Type B pancreatic cell (in vitro differentiated cells): ENCODE results near the gene PARS2. TPM values are rescaled to one million over a fixed set of nuclear protein-coding genes. Genes with fewer than 3 reads are reported as not detected.
A peak's percentile ranks its signal among the peaks of the same experiment; 100 is the strongest.
"Not testable (repeated sequence)": the region's sequence is repeated elsewhere in the genome, so short reads cannot be mapped to it uniquely, and the experiment has no call there.

Source experiments
- DNase-seq: peaks from one replicate; pipeline ENCODE4 v3.0.0; 2021; ENCODE audit warnings: mixed read lengths; ENCODE audit not compliant: unreplicated experiment; ENCODE audit errors: extremely low spot score
- H3K27ac Mint-ChIP-seq: 2 replicates; pipeline ENCODE4 v1.8.0; 2021; ENCODE audit warnings: mild to moderate bottlenecking, mixed read lengths
- H3K27me3 Mint-ChIP-seq: 2 replicates; pipeline ENCODE4 v1.8.0; 2021; ENCODE audit warnings: mixed read lengths
- H3K36me3 Mint-ChIP-seq: 2 replicates; pipeline ENCODE4 v1.8.0; 2021; ENCODE audit warnings: mixed read lengths
- H3K4me1 Mint-ChIP-seq: one replicate; pipeline ENCODE4 v1.8.0; 2021; ENCODE audit warnings: mixed read lengths; ENCODE audit not compliant: unreplicated experiment
- H3K4me3 Mint-ChIP-seq: 2 replicates; pipeline ENCODE4 v1.8.0; 2021; ENCODE audit warnings: mild to moderate bottlenecking, mixed read lengths
- H3K9me3 Mint-ChIP-seq: 2 replicates; pipeline ENCODE4 v1.8.0; 2021; ENCODE audit warnings: mixed read lengths
- total RNA-seq: library from RNA; stranded (reverse); gene quantifications from 2 replicates; pipeline ENCODE4 v1.2.1, GENCODE V29; 2021; ENCODE audit warnings: low replicate concordance
- TF ChIP-seq, protein P1 (sequence below): fragments of 200-600 bp; sonication (generic); conservative IDR thresholded peaks from 2 replicates; pipeline ENCODE4 v1.5.0; 2021; ENCODE audit warnings: antibody characterized with exemption, mild to moderate bottlenecking

The PARS2 gene
- total RNA-seq, 1 donor from 2014 or later = 9.5 TPM

GRCh38 chr1:54782588-54782987, 18.3 kb upstream of the PARS2 start:
- Mint-ChIP-seq H3K36me3 (no peaks in the 10 kb centered on the region), H3K27me3 (peaks cover 54% of the 10 kb centered on the region), H3K4me1 (no peaks in the 10 kb centered on the region), H3K9me3 (no peaks in the 10 kb centered on the region), H3K4me3 (no peak overlapping the region), H3K27ac (peak overlapping the region; percentile 37)
- TF ChIP-seq, protein P1, sequence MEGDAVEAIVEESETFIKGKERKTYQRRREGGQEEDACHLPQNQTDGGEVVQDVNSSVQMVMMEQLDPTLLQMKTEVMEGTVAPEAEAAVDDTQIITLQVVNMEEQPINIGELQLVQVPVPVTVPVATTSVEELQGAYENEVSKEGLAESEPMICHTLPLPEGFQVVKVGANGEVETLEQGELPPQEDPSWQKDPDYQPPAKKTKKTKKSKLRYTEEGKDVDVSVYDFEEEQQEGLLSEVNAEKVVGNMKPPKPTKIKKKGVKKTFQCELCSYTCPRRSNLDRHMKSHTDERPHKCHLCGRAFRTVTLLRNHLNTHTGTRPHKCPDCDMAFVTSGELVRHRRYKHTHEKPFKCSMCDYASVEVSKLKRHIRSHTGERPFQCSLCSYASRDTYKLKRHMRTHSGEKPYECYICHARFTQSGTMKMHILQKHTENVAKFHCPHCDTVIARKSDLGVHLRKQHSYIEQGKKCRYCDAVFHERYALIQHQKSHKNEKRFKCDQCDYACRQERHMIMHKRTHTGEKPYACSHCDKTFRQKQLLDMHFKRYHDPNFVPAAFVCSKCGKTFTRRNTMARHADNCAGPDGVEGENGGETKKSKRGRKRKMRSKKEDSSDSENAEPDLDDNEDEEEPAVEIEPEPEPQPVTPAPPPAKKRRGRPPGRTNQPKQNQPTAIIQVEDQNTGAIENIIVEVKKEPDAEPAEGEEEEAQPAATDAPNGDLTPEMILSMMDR = no peak
- no peak for DNase-seq

GRCh38 chr1:54782156-54782555, 17.8 kb upstream of the PARS2 start:
- Mint-ChIP-seq H3K4me1 (no peaks in the 10 kb centered on the region), H3K27ac (peak overlapping the region; percentile 37), H3K9me3 (no peaks in the 10 kb centered on the region), H3K36me3 (no peaks in the 10 kb centered on the region), H3K4me3 (no peak overlapping the region), H3K27me3 (peaks cover 54% of the 10 kb centered on the region)
- TF ChIP-seq, protein P1 = no peak
- DNase-seq = no peak

- Mint-ChIP-seq H3K27me3 (peaks cover 51% of the 10 kb centered on the region), H3K27ac (no peak overlapping the region), H3K36me3 (no peaks in the 10 kb centered on the region), H3K9me3 (no peaks in the 10 kb centered on the region), H3K4me3 (peak overlapping the region; percentile 66), H3K4me1 (no peaks in the 10 kb centered on the region)
- DNase-seq = no peak
- TF ChIP-seq, protein P1 = no peak
Measured at GRCh38 chr1:54781023-54781723, 16.9 kb upstream of the PARS2 start.

GRCh38 chr1:54777431-54777830, 13.1 kb upstream of the PARS2 start:
- Mint-ChIP-seq H3K27me3 (peaks cover 37% of the 10 kb centered on the region), H3K36me3 (no peaks in the 10 kb centered on the region), H3K4me3 (no peak overlapping the region), H3K4me1 (no peaks in the 10 kb centered on the region), H3K9me3 (no peaks in the 10 kb centered on the region), H3K27ac (no peak overlapping the region)
- TF ChIP-seq, protein P1 = no peak
- no peak for DNase-seq

GRCh38 chr1:54777011-54777410, 12.7 kb upstream of the PARS2 start:
- DNase-seq = peak; percentile 34
- Mint-ChIP-seq H3K4me1 (no peaks in the 10 kb centered on the region), H3K9me3 (no peaks in the 10 kb centered on the region), H3K36me3 (no peaks in the 10 kb centered on the region), H3K27ac (no peak overlapping the region), H3K27me3 (peaks cover 33% of the 10 kb centered on the region), H3K4me3 (no peak overlapping the region)
- TF ChIP-seq, protein P1 = no peak

DNA sequence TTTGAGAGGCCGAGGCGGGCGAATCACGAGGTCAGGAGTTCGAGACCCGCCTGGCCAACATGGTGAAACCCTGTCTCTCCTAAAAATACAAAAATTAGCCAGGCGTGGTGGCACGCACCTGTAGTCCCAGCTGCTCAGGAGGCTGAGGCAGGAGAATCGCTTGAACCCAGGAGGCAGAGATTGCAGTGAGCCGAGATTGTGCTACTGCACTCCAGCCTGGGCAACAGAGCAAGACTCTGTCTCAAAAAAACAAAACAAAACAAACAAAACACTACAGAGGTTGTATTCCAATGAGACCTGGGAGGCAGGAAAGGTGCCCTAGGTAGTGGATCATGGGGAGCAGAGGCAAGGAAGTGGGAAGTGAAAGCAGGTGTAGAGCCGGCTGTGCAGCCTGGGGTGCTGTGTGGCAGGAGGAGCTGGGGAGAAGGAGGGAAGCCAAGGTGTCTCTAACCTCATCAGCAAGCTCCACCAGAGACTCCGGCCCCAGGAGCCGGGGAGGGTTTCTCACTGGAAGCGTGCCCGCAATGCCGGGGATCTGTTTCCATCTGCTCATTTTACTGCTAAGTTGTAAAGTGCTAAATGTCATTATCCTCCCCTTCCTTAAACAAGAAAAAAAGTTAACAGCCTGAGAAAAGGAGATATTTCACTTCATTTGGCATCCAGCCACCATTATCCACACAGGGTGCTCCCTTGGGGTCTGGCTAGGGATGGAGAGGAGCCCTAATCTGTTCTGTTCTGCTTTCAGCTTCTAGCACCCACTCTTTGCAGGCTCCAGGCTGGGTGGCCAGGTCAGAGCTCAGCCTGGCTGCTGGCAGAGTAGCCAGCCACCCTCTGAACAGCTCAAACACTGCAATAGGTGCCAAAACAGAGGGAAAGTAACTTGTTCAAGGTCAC, 11.8 kb upstream of the PARS2 start:
- H3K36me3 Mint-ChIP-seq, H3K4me1 Mint-ChIP-seq, H3K9me3 Mint-ChIP-seq, DNase-seq, H3K27ac Mint-ChIP-seq, H3K4me3 Mint-ChIP-seq: not testable (repeated sequence)
- peaks cover 27% of the 10 kb centered on the region for H3K27me3 Mint-ChIP-seq
